HEK293 (cell line): Measurements from ENCODE around the gene TNFRSF4.

ENCODE experiments used
- CTCF ChIA-PET: fragments of 350-600 bp; formaldehyde crosslinking; extraction: SDS; loops from one replicate; lab custom pipeline; 2021; ENCODE audit warnings: antibody characterized with exemption; lab: Yijun Ruan, JAX
- POLR2A ChIA-PET: fragments of 300-600 bp; formaldehyde crosslinking; extraction: SDS; loops from one replicate; lab custom pipeline; 2020; ENCODE audit warnings: antibody characterized with exemption, inconsistent platforms; lab: Yijun Ruan, JAX
- H3K27ac ChIP-seq: fragments of 200-500 bp; sonication (Bioruptor generic); 2 replicates; pipeline ENCODE4 v1.5.1; 2014; ENCODE audit warnings: low read depth, low read length, control low read depth, inconsistent platforms; ENCODE audit errors: extremely low read depth
- H3K36me3 ChIP-seq, 2 experiments: fragments of 200-500 bp in 1 of 2; sonication (Bioruptor generic) in 1 of 2; 1 replicate in 1 of 2; 2 replicates in 1 of 2; pipeline ENCODE4 v1.5.1; 2014 to 2017; ENCODE audit warnings: inconsistent platforms in 2 of 2, low read length in 2 of 2; ENCODE audit not compliant: control insufficient read depth in 2 of 2, insufficient read depth in 1 of 2
- H3K4me1 ChIP-seq: fragments of 200-500 bp; sonication (Bioruptor generic); 2 replicates; pipeline ENCODE4 v1.5.1; 2014; ENCODE audit warnings: mild to moderate bottlenecking, low read length, inconsistent platforms; ENCODE audit not compliant: control insufficient read depth, insufficient read depth
- H3K4me3 ChIP-seq: 2 replicates; pipeline ENCODE4 v1.5.1; 2011; ENCODE audit warnings: low read depth, mild to moderate bottlenecking, control low read depth, low read length, moderate library complexity
- H3K9me3 ChIP-seq: fragments of 200-500 bp; sonication (Bioruptor generic); 2 replicates; pipeline ENCODE4 v1.5.1; 2014; ENCODE audit warnings: low read depth, low read length, inconsistent platforms; ENCODE audit not compliant: control insufficient read depth, insufficient read depth
- EGR2 ChIP-seq: fragments of 450-650 bp; formaldehyde crosslinking; IDR thresholded peaks from 2 replicates; pipeline ENCODE4 v1.5.1; 2016; ENCODE audit warnings: low read depth, missing biosample characterization, missing genetic modification characterization
- GLI4 ChIP-seq: fragments of 450-650 bp; formaldehyde crosslinking; IDR thresholded peaks from 2 replicates; pipeline ENCODE4 v1.5.1; 2016; ENCODE audit warnings: missing biosample characterization, missing genetic modification characterization
- IKZF3 ChIP-seq: fragments of 450-650 bp; IDR thresholded peaks from 2 replicates; pipeline ENCODE4 v1.5.0; 2018; ENCODE audit warnings: missing biosample characterization, mild to moderate bottlenecking, missing genetic modification characterization, moderate library complexity
- ZFP37 ChIP-seq: fragments of 450-650 bp; formaldehyde crosslinking; IDR thresholded peaks from 2 replicates; pipeline ENCODE4 v1.5.1; 2016; ENCODE audit warnings: missing biosample characterization, missing genetic modification characterization
- ZNF121 ChIP-seq: fragments of 450-650 bp; formaldehyde crosslinking; IDR thresholded peaks from 2 replicates; pipeline ENCODE4 v1.5.1; 2016; ENCODE audit warnings: missing biosample characterization, missing genetic modification characterization
- ZNF169 ChIP-seq: fragments of 450-650 bp; formaldehyde crosslinking; IDR thresholded peaks from 2 replicates; pipeline ENCODE4 v1.5.1; 2016; ENCODE audit warnings: missing biosample characterization, missing genetic modification characterization
- ZNF654 ChIP-seq: fragments of 450-650 bp; formaldehyde crosslinking; IDR thresholded peaks from 2 replicates; pipeline ENCODE4 v1.5.1; 2016; ENCODE audit warnings: low read depth, missing biosample characterization, missing genetic modification characterization
- ZNF677 ChIP-seq: fragments of 450-650 bp; IDR thresholded peaks from 2 replicates; pipeline ENCODE4 v1.5.0; 2018; ENCODE audit warnings: missing biosample characterization, mild to moderate bottlenecking, missing genetic modification characterization, moderate library complexity
- ZSCAN4 ChIP-seq: fragments of 450-650 bp; formaldehyde crosslinking; IDR thresholded peaks from 2 replicates; pipeline ENCODE4 v1.5.1; 2017; ENCODE audit warnings: missing biosample characterization, missing genetic modification characterization
- TF ChIP-seq, protein P1 (sequence below): fragments of 450-650 bp; formaldehyde crosslinking; IDR thresholded peaks from 2 replicates; pipeline ENCODE4 v1.5.1; 2016; ENCODE audit warnings: missing biosample characterization, missing genetic modification characterization
- TF ChIP-seq, protein P2 (sequence below): fragments of 450-650 bp; formaldehyde crosslinking; IDR thresholded peaks from 2 replicates; pipeline ENCODE4 v1.5.1; 2016; ENCODE audit warnings: missing biosample characterization, missing genetic modification characterization
- TF ChIP-seq, protein P3 (sequence below): fragments of 450-650 bp; formaldehyde crosslinking; conservative IDR thresholded peaks from 2 replicates; pipeline ENCODE4 v1.5.1; 2016; ENCODE audit warnings: low read depth, missing biosample characterization, missing genetic modification characterization

Gene TNFRSF4

GRCh38 chr1:1254667-1254998 lies 40.7 kb upstream of the TNFRSF4 start:
- Histone ChIP-seq H3K27ac (0 out of 2 replicates have a peak overlapping the region, but pooled peaks have one; percentile 14), H3K9me3 (no peaks in the 10 kb centered on the region), H3K4me1 (no peaks in the 10 kb centered on the region; the same call in 1 of the 2 replicates), H3K4me3 (no peak overlapping the region), H3K36me3 (peaks cover 6 to 70% of the 10 kb centered on the region in 2 experiments; a peak in 2 of 3 replicates)
- TF ChIP-seq EGR2 (no peak), ZNF654 (tag by site-specific recombination) (no peak), ZSCAN4 (no peak), ZFP37 (tag by site-specific recombination) (no peak), ZNF677 (no peak), GLI4 (no peak)
- TF ChIP-seq, protein P1, sequence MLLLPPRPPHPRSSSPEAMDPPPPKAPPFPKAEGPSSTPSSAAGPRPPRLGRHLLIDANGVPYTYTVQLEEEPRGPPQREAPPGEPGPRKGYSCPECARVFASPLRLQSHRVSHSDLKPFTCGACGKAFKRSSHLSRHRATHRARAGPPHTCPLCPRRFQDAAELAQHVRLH (tag by site-specific recombination), result no peak
- TF ChIP-seq, protein P2, sequence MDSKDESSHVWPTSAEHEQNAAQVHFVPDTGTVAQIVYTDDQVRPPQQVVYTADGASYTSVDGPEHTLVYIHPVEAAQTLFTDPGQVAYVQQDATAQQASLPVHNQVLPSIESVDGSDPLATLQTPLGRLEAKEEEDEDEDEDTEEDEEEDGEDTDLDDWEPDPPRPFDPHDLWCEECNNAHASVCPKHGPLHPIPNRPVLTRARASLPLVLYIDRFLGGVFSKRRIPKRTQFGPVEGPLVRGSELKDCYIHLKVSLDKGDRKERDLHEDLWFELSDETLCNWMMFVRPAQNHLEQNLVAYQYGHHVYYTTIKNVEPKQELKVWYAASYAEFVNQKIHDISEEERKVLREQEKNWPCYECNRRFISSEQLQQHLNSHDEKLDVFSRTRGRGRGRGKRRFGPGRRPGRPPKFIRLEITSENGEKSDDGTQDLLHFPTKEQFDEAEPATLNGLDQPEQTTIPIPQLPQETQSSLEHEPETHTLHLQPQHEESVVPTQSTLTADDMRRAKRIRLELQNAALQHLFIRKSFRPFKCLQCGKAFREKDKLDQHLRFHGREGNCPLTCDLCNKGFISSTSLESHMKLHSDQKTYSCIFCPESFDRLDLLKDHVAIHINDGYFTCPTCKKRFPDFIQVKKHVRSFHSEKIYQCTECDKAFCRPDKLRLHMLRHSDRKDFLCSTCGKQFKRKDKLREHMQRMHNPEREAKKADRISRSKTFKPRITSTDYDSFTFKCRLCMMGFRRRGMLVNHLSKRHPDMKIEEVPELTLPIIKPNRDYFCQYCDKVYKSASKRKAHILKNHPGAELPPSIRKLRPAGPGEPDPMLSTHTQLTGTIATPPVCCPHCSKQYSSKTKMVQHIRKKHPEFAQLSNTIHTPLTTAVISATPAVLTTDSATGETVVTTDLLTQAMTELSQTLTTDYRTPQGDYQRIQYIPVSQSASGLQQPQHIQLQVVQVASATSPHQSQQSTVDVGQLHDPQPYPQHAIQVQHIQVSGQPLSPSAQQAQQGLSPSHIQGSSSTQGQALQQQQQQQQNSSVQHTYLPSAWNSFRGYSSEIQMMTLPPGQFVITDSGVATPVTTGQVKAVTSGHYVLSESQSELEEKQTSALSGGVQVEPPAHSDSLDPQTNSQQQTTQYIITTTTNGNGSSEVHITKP (tag by site-specific recombination), result no peak
- POLR2A ChIA-PET, result no interaction called here
- CTCF ChIA-PET, result no interaction called here

GRCh38 chr1:1253972-1254666 lies 40.2 kb upstream of the TNFRSF4 start:
- Histone ChIP-seq H3K36me3 (peaks cover 6 to 64% of the 10 kb centered on the region in 2 experiments; a peak in 2 of 3 replicates), H3K27ac (no peak overlapping the region), H3K4me3 (no peak overlapping the region), H3K4me1 (no peaks in the 10 kb centered on the region; the same call in 1 of the 2 replicates), H3K9me3 (no peaks in the 10 kb centered on the region)
- POLR2A ChIA-PET, result no interaction called here
- CTCF ChIA-PET, result no interaction called here
- TF ChIP-seq IKZF3 (tag by site-specific recombination) (no peak), ZNF169 (no peak)

GRCh38 chr1:1253314-1253713 lies 39.4 kb upstream of the TNFRSF4 start:
- Histone ChIP-seq H3K27ac (no peak overlapping the region), H3K4me3 (no peak overlapping the region), H3K4me1 (no peaks in the 10 kb centered on the region; the same call in 1 of the 2 replicates), H3K9me3 (no peaks in the 10 kb centered on the region), H3K36me3 (peaks cover 6 to 56% of the 10 kb centered on the region in 2 experiments; a peak in 2 of 3 replicates)
- ChIA-PET CTCF (no interaction called here), POLR2A (no interaction called here)
- TF ChIP-seq, protein P3, sequence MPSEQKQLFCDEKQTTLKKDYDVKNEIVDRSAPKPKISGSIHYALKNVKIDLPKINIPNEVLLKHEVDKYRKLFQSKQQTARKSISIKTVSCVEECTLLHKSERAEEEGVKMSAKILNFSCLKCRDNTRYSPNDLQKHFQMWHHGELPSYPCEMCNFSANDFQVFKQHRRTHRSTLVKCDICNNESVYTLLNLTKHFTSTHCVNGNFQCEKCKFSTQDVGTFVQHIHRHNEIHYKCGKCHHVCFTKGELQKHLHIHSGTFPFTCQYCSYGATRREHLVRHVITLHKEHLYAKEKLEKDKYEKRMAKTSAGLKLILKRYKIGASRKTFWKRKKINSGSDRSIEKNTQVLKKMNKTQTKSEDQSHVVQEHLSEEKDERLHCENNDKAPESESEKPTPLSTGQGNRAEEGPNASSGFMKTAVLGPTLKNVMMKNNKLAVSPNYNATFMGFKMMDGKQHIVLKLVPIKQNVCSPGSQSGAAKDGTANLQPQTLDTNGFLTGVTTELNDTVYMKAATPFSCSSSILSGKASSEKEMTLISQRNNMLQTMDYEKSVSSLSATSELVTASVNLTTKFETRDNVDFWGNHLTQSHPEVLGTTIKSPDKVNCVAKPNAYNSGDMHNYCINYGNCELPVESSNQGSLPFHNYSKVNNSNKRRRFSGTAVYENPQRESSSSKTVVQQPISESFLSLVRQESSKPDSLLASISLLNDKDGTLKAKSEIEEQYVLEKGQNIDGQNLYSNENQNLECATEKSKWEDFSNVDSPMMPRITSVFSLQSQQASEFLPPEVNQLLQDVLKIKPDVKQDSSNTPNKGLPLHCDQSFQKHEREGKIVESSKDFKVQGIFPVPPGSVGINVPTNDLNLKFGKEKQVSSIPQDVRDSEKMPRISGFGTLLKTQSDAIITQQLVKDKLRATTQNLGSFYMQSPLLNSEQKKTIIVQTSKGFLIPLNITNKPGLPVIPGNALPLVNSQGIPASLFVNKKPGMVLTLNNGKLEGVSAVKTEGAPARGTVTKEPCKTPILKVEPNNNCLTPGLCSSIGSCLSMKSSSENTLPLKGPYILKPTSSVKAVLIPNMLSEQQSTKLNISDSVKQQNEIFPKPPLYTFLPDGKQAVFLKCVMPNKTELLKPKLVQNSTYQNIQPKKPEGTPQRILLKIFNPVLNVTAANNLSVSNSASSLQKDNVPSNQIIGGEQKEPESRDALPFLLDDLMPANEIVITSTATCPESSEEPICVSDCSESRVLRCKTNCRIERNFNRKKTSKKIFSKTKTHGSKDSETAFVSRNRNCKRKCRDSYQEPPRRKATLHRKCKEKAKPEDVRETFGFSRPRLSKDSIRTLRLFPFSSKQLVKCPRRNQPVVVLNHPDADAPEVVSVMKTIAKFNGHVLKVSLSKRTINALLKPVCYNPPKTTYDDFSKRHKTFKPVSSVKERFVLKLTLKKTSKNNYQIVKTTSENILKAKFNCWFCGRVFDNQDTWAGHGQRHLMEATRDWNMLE (tag by site-specific recombination), result no peak
- peak; percentile 100 for TF ChIP-seq ZNF121 (tag by site-specific recombination)
